OCI-LY7 (cell line): Measurements from ENCODE around the gene KCNB1. TPM values are rescaled to one million over a fixed set of nuclear protein-coding genes. Genes with fewer than 3 reads are reported as not detected.

Source experiments
- BruUV-seq: library from RNA; stranded (reverse); fragments of 400-500 nt; replicated peaks from 2 replicates; lab custom pipeline; 2021; lab: Mats Ljungman, UMichigan
- CTCF ChIA-PET: fragments of 300-600 bp; sonication (Branson Sonifier 250); formaldehyde crosslinking; loops from one replicate; lab custom pipeline; 2022; ENCODE audit warnings: antibody characterized with exemption; ENCODE audit not compliant: unreplicated experiment; lab: Charles Lee
- POLR2A ChIA-PET: fragments of 300-600 bp; sonication (Branson Sonifier 250); formaldehyde crosslinking; loops from one replicate; lab custom pipeline; 2022; ENCODE audit warnings: antibody characterized with exemption; lab: Charles Lee
- DNase-seq: peaks from one replicate; pipeline ENCODE4 v3.0.0-alpha.2; 2015; ENCODE audit warnings: low spot score
- H2AFZ ChIP-seq: fragments of 200-600 bp; sonication (generic), shearing (Covaris generic); 2 replicates; pipeline ENCODE4 v1.6.1; 2014; ENCODE audit warnings: mild to moderate bottlenecking, antibody characterized with exemption, low read length, moderate library complexity
- H3K27ac ChIP-seq: fragments of 200-600 bp; sonication (generic); 2 replicates; pipeline ENCODE4 v1.5.1; 2014; ENCODE audit warnings: mixed run types, low read depth, mild to moderate bottlenecking, moderate library complexity, low read length, inconsistent platforms; ENCODE audit not compliant: poor library complexity, severe bottlenecking
- H3K36me3 ChIP-seq: fragments of 200-600 bp; sonication (generic); 2 replicates; pipeline ENCODE4 v1.6.1; 2014; ENCODE audit warnings: mild to moderate bottlenecking, antibody characterized with exemption, low read length, moderate library complexity, mixed read lengths; ENCODE audit not compliant: insufficient read depth
- H3K4me1 ChIP-seq: fragments of 200-600 bp; sonication (generic); 2 replicates; pipeline ENCODE4 v1.5.1; 2014; ENCODE audit warnings: mild to moderate bottlenecking, low read length; ENCODE audit not compliant: insufficient read depth, poor library complexity, severe bottlenecking
- H3K4me2 ChIP-seq: fragments of 200-600 bp; sonication (generic); 2 replicates; pipeline ENCODE4 v1.6.1; 2014; ENCODE audit warnings: mild to moderate bottlenecking, low read length
- H3K4me3 ChIP-seq: fragments of 200-600 bp; sonication (generic); 2 replicates; pipeline ENCODE4 v1.5.1; 2014; ENCODE audit warnings: mild to moderate bottlenecking, low read depth, low read length; ENCODE audit not compliant: poor library complexity, severe bottlenecking
- H3K79me2 ChIP-seq: fragments of 200-600 bp; sonication (generic); 2 replicates; pipeline ENCODE4 v1.6.1; 2016; ENCODE audit warnings: low read depth, mild to moderate bottlenecking, low read length, moderate library complexity, mixed read lengths; ENCODE audit not compliant: insufficient read depth
- H3K9me2 ChIP-seq: fragments of 200-600 bp; sonication (generic); 2 replicates; pipeline ENCODE4 v1.6.1; 2016; ENCODE audit warnings: mild to moderate bottlenecking, low read length, mixed read lengths; ENCODE audit not compliant: insufficient read depth
- H3K9me3 ChIP-seq: fragments of 200-600 bp; sonication (generic); 2 replicates; pipeline ENCODE4 v1.6.1; 2014; ENCODE audit warnings: mild to moderate bottlenecking, mixed run types, low read length, mixed read lengths
- H4K20me1 ChIP-seq: fragments of 200-600 bp; sonication (generic); 2 replicates; pipeline ENCODE4 v1.6.1; 2014; ENCODE audit warnings: mild to moderate bottlenecking, antibody characterized with exemption, low read length, moderate library complexity, mixed read lengths; ENCODE audit not compliant: insufficient read depth
- CTCF ChIP-seq: fragments of 200-600 bp; sonication (generic); conservative IDR thresholded peaks from 2 replicates; pipeline ENCODE4 v1.5.1; 2014; ENCODE audit warnings: mild to moderate bottlenecking, antibody characterized with exemption, low read length, moderate library complexity, mixed read lengths
- EZH2phosphoT487 ChIP-seq: fragments of 200-600 bp; sonication (generic); IDR thresholded peaks from 2 replicates; pipeline ENCODE4 v1.6.1; 2018; ENCODE audit warnings: low read depth, borderline replicate concordance, mild to moderate bottlenecking, mixed run types, antibody characterized with exemption, low read length, moderate library complexity, mixed read lengths
- intact Hi-C: fragments of 100-400 bp; cut with micrococcal nuclease; formaldehyde crosslinking; loops from one replicate; pipeline ENCODE4 v1.10.0; 2022; ENCODE audit not compliant: unreplicated experiment
- total RNA-seq, 2 experiments: library from RNA; depleted of rRNA in 1 of 2; stranded (reverse); fragments of >200 nt in 1 of 2; shearing (Covaris generic) in 1 of 2; gene quantifications; 2 replicates each; pipeline ENCODE4 v1.2.3, GENCODE V29; 2014 to 2022

Gene KCNB1
- total RNA-seq, 2 experiments from 2014 or later = not detected

GRCh38 chr20:49405696-49406095 is 76.8 kb downstream of the KCNB1 start:
- intact Hi-C loops = no loop called here
- H3K9me2 ChIP-seq = no peaks in the 10 kb centered on the region
- no peak overlapping the region for H3K4me2 ChIP-seq
- no peak overlapping the region for H3K4me3 ChIP-seq
- no peaks in the 10 kb centered on the region for H3K4me1 ChIP-seq
- H3K79me2 ChIP-seq = no peaks in the 10 kb centered on the region
- H2AFZ ChIP-seq = no peak overlapping the region
- no peak overlapping the region for H3K27ac ChIP-seq
- no peaks in the 10 kb centered on the region for H3K36me3 ChIP-seq
- no peaks in the 10 kb centered on the region for H3K9me3 ChIP-seq
- no peaks in the 10 kb centered on the region for H4K20me1 ChIP-seq
- BruUV-seq = no TSS peak
- CTCF ChIA-PET = no interaction called here
- no peak for TF ChIP-seq CTCF
- POLR2A ChIA-PET = no interaction called here
- DNase-seq = no peak

- Histone ChIP-seq H3K4me1 (no peaks in the 10 kb centered on the region), H3K4me3 (no peak overlapping the region), H3K79me2 (no peaks in the 10 kb centered on the region), H3K27ac (no peak overlapping the region), H2AFZ (no peak overlapping the region), H3K9me2 (no peaks in the 10 kb centered on the region), H3K9me3 (no peaks in the 10 kb centered on the region), H4K20me1 (no peaks in the 10 kb centered on the region), H3K4me2 (no peak overlapping the region), H3K36me3 (no peaks in the 10 kb centered on the region)
- ChIA-PET POLR2A (no interaction called here), CTCF (no interaction called here)
- intact Hi-C loops = no loop called here
- BruUV-seq = no TSS peak
- TF ChIP-seq EZH2phosphoT487 = no peak
- TF ChIP-seq CTCF = no peak
- DNase-seq = no peak
These were observed 77.3 kb downstream of the KCNB1 start for GRCh38 chr20:49405062-49405683.

- H3K4me1 ChIP-seq = no peaks in the 10 kb centered on the region
- no TSS peak for BruUV-seq
- no peaks in the 10 kb centered on the region for H3K79me2 ChIP-seq
- no peak for DNase-seq
- no peaks in the 10 kb centered on the region for H4K20me1 ChIP-seq
- no peak for TF ChIP-seq EZH2phosphoT487
- no peak for TF ChIP-seq CTCF
- POLR2A ChIA-PET = no interaction called here
- H3K4me2 ChIP-seq = no peak overlapping the region
- H3K9me2 ChIP-seq = no peaks in the 10 kb centered on the region
- no peak overlapping the region for H2AFZ ChIP-seq
- H3K9me3 ChIP-seq = no peaks in the 10 kb centered on the region
- intact Hi-C loops = no loop called here
- no peak overlapping the region for H3K4me3 ChIP-seq
- CTCF ChIA-PET = no interaction called here
- H3K36me3 ChIP-seq = no peaks in the 10 kb centered on the region
- H3K27ac ChIP-seq = no peak overlapping the region
These were observed 78.0 kb downstream of the KCNB1 start for GRCh38 chr20:49404461-49404860.
